Ovary (tissue), 9 donors: ENCODE data around the gene FARS2. TPM values are rescaled to one million over a fixed set of nuclear protein-coding genes. Genes with fewer than 3 reads are reported as not detected.

Source experiments
- DNase-seq, 5 donors: peaks; one replicate each; pipeline ENCODE4 v3.0.0-alpha.2; 2019 to 2020
- H3K27ac ChIP-seq, 2 donors: fragments of 200-600 bp; one replicate each; pipeline versions ENCODE4 v1.5.1 to v1.8.0; 2019 to 2022
- H3K27me3 ChIP-seq: fragments of 200-600 bp; one replicate; pipeline ENCODE4 v1.8.0; 2022
- H3K36me3 ChIP-seq: fragments of 200-600 bp; sonication (generic); one replicate; pipeline ENCODE4 v1.5.1; 2019
- H3K4me1 ChIP-seq: one replicate; pipeline ENCODE4 v1.8.1; 2013; ENCODE audit warnings: mild to moderate bottlenecking, moderate library complexity; ENCODE audit not compliant: insufficient read depth
- H3K4me3 ChIP-seq: fragments of 200-600 bp; sonication (generic); one replicate; pipeline ENCODE4 v1.5.1; 2017
- H3K9me3 ChIP-seq, 2 donors: fragments of 200-600 bp in 1 of 2; sonication (generic) in 1 of 2; one replicate each; pipeline versions ENCODE4 v1.5.1 to v1.8.1; 2013 to 2019; ENCODE audit warnings: mild to moderate bottlenecking in 1 of 2, moderate library complexity in 1 of 2
- CTCF ChIP-seq, 3 donors: fragments of 450-650 bp in 2 of 3; fragments of 200-600 bp in 1 of 3; IDR thresholded peaks; one replicate each; pipeline versions ENCODE4 v1.5.1 to v1.8.0; 2016 to 2022; ENCODE audit warnings: antibody characterized with exemption in 3 of 3, mild to moderate bottlenecking in 1 of 3
- EP300 ChIP-seq: sonication (generic); formaldehyde crosslinking; IDR thresholded peaks from one replicate; pipeline ENCODE4 v1.6.1; 2017; ENCODE audit warnings: antibody characterized with exemption
- POLR2A ChIP-seq: fragments of 450-650 bp; IDR thresholded peaks from one replicate; pipeline ENCODE4 v1.6.1; 2017; ENCODE audit warnings: antibody characterized with exemption, mild to moderate bottlenecking, moderate library complexity
- WGBS, 3 donors: extraction: QIAGEN DNeasy Blood & Tissue Kit in 1 of 3; methylation state at CpG; one replicate each; pipeline versions ENCODE4 v1.1.5 to v1.1.7; 2013 to 2017; 5-methylcytosine and 5-hydroxymethylcytosine counted together
- intact Hi-C, 4 donors: fragments of 100-400 bp; cut with DNase I; formaldehyde crosslinking; loops; one replicate each; pipeline versions ENCODE4 v1.11.0 to v1.15.1; 2022 to 2023
- polyA plus RNA-seq, 2 donors: library from polyadenylated mRNA; stranded (reverse); fragments of 200-250 nt in 1 of 2; fragments of 350-450 nt in 1 of 2; fragmentation: Illumina TruSeq in 1 of 2; extraction: RNeasy Lipid Tissue Mini Kit (QIAGEN cat#74804) in 1 of 2; gene quantifications; one replicate each; pipeline ENCODE4 v1.2.3, GENCODE V29; 2013 to 2014
- total RNA-seq, 7 donors: library from RNA; depleted of rRNA in 2 of 7; stranded (reverse); fragments of >200 nt in 2 of 7; fragmentation: NEBNext Ultra II Directional in 3 of 7; extraction: Animal tissue kit (Norgen Biotek cat#: 25700) in 3 of 7; gene quantifications; one replicate each; pipeline versions ENCODE4 v1.1.0 to v1.2.4, GENCODE V29; 2016 to 2023
- donor health status: DM: no; HTN: no; CAD: no; lungs with moderate emphysema.
- donor health status: DM: no; HTN: no; CAD: no.
- donor health status: Bipolar disorder and iron deficiency.
- donor health status: DM: yes; HTN: yes; CAD: no.
- donor health status: DM: no; HTN: no; CAD: no.
- donor health status: DM: yes; HTN: yes; CAD: no.

The FARS2 gene
- total and polyA plus RNA-seq, 9 donors = 9.2 to 17.5 (median 11.0) TPM

- intact Hi-C loops = no loop called here
Measured at GRCh38 chr6:5235830-5236229, 25.5 kb upstream of the FARS2 start.

DNA sequence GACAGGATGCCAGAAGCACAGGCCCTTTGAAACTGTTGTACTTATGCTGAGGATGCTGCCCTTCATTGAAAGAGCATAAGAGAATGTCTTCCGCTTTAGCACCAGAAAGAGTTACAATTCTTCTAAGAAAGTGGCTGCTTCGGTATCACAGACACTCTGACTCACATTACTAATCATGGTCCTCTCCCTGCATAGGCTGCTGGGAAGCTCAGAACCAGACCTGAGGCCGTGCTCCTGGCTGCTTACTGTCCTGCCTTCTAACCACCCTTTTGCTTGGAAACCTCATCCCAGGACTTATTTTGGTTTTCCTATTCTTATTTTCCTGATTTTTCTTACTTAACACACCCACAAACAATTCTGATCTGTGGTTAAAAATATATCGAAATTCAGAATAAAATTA, 23.5 kb upstream of the FARS2 start:
- no peak for DNase-seq
- Histone ChIP-seq H3K27me3 (no peaks in the 10 kb centered on the region), H3K4me1 (no peaks in the 10 kb centered on the region), H3K4me3 (no peak overlapping the region), H3K36me3 (no peaks in the 10 kb centered on the region), H3K27ac (no peak overlapping the region), H3K9me3 (no peaks in the 10 kb centered on the region)
- TF ChIP-seq POLR2A = no peak
- TF ChIP-seq EP300 = no peak
- TF ChIP-seq CTCF (IDR thresholded peaks at IDR 0.05) = no peak
- WGBS, 3 donors = 83 to 88% (median 84%) methylated on average over 4 of the region's 4 CpGs
- intact Hi-C loops = no loop called here

More at GRCh38 chr6:5235830-5236229, 25.5 kb upstream of the FARS2 start:
- Histone ChIP-seq H3K4me3 (no peak overlapping the region), H3K27ac (no peak overlapping the region), H3K9me3 (no peaks in the 10 kb centered on the region), H3K36me3 (no peaks in the 10 kb centered on the region), H3K4me1 (no peaks in the 10 kb centered on the region), H3K27me3 (no peaks in the 10 kb centered on the region)
- WGBS, 3 donors = 95 to 98% (median 98%) methylated on average over 2 of the region's 2 CpGs
- no peak for TF ChIP-seq EP300
- TF ChIP-seq CTCF (IDR thresholded peaks at IDR 0.05) = no peak
- TF ChIP-seq POLR2A = no peak
- no peak for DNase-seq

GRCh38 chr6:5238336-5238735, 23.0 kb upstream of the FARS2 start:
- Histone ChIP-seq H3K9me3 (no peaks in the 10 kb centered on the region), H3K4me1 (no peaks in the 10 kb centered on the region), H3K4me3 (no peak overlapping the region), H3K27ac (no peak overlapping the region), H3K36me3 (no peaks in the 10 kb centered on the region), H3K27me3 (no peaks in the 10 kb centered on the region)
- intact Hi-C loops = no loop called here
- WGBS, 3 donors = 92 to 96% (median 95%) methylated on average over 1 of the region's 1 CpG
- TF ChIP-seq EP300 (no peak), CTCF (IDR thresholded peaks at IDR 0.05) (no peak), POLR2A (no peak)
- no peak for DNase-seq

DNA sequence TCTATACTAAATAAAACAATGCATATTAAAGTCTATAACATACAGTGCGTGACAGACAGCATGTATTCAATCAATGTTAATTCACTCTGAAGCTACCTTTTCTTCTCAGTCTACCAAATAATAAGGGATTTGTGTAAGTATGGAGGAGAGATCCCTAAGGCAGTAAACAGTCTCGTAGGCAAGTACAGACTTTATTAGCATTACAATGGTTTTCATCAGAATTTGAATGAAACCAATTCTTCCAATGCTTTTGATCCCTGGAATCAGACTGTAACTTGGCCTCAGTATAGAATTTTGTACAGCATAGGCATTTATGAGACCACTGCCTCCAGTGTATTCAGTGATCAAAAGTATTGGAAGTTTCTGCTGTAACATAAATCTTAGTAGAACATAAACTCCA, 20.1 kb upstream of the FARS2 start:
- 95 to 98% (median 97%) methylated on average over 2 of the region's 2 CpGs for WGBS, 3 donors
- H3K36me3 ChIP-seq = no peaks in the 10 kb centered on the region
- H3K4me1 ChIP-seq = no peaks in the 10 kb centered on the region
- no peak for TF ChIP-seq CTCF (IDR thresholded peaks at IDR 0.05)
- no peak for TF ChIP-seq EP300
- TF ChIP-seq POLR2A = no peak
- H3K27me3 ChIP-seq = no peaks in the 10 kb centered on the region
- H3K9me3 ChIP-seq = no peaks in the 10 kb centered on the region
- no peak overlapping the region for H3K27ac ChIP-seq
- no peak for DNase-seq
- H3K4me3 ChIP-seq = no peak overlapping the region
- intact Hi-C loops = no loop called here

DNA sequence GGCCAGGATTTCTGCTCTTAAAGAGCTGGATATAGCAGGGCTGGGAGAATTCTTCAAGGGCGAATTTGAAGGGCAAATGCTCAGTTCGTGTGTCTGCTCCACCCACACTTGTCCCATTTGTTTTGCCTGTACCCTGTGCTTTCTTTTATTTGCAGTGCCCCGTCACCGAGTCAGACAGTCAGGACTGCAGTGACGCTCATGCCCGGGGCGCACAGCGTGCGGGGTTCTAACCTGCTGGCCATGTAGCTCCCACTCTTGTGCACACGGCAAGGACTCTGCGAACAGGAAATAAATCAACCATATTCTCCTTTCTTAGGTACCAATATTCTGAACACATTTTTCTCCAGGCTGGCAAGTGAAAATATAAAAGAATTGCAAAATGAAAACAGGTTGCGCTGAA, 18.2 kb upstream of the FARS2 start:
- no peaks in the 10 kb centered on the region for H3K36me3 ChIP-seq
- WGBS, 3 donors = 90 to 99% (median 98%) methylated on average over 12 of the region's 12 CpGs
- no peak overlapping the region for H3K27ac ChIP-seq
- no peak for DNase-seq
- TF ChIP-seq POLR2A = no peak
- TF ChIP-seq CTCF (IDR thresholded peaks at IDR 0.05) = no peak
- no peak for TF ChIP-seq EP300
- no peaks in the 10 kb centered on the region for H3K9me3 ChIP-seq
- no peak overlapping the region for H3K4me3 ChIP-seq
- no peaks in the 10 kb centered on the region for H3K27me3 ChIP-seq
- no peaks in the 10 kb centered on the region for H3K4me1 ChIP-seq
- intact Hi-C loops = no loop called here
